Measurements from ENCODE around the gene NIN.
"Not testable (repeated sequence)": the region's sequence is repeated elsewhere in the genome, so short reads cannot be mapped to it uniquely, and the experiment has no call there.

Gene NIN

DNA sequence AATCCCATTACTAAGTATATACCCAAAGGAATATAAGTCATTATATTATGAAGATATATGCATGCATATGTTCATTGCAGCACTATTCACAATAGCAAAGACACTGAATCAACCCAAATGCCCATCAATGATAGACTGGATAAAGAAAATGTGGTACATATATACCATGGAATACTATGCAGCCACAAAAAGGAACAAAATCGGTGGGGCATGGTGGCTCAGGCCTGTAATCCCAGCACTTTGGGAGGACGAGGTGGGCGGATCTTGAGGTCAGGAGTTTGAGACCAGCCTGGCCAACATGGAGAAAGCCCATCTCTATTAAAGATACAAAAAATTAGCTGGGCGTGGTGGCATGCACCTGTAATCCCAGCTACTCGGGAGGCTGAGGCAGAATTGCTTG is 15.4 kb downstream of the NIN start:
- not testable (repeated sequence) for H3K27me3 Mint-ChIP-seq; H3K4me3 Mint-ChIP-seq; H3K9me3 Mint-ChIP-seq (ENCODE audit: low read depth)
- H3K36me3 Mint-ChIP-seq, result peaks cover 25% of the 10 kb centered on the region
- peak overlapping the region; percentile 91 for H3K27ac Mint-ChIP-seq
- peaks cover 71% of the 10 kb centered on the region for H3K4me1 Mint-ChIP-seq (ENCODE audit: low read depth)

DNA sequence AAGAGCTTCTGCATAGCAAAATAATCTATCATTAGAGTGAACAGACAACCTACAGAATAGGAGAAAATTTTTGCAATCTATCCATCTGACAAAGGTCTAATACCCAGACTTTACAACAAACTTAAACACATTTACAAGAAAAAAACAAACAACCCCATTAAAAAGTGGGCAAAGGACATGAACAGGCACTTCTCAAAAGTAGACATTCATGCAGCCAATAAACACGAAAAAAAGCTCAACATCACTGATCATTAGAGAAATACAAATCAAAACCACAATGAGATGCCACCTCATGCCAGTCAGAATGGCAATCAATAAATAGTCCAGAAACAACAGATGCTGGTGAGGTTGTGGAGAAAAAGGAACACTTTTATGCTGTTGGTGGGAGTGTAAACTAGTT is 15.9 kb downstream of the NIN start:
- Mint-ChIP-seq H3K27ac (peak overlapping the region; percentile 91), H3K36me3 (peaks cover 24% of the 10 kb centered on the region), H3K4me3 (peak overlapping the region; percentile 38), H3K4me1 (ENCODE audit: low read depth) (peaks cover 66% of the 10 kb centered on the region)
- not testable (repeated sequence) for H3K27me3 Mint-ChIP-seq; H3K9me3 Mint-ChIP-seq (ENCODE audit: low read depth)

DNA sequence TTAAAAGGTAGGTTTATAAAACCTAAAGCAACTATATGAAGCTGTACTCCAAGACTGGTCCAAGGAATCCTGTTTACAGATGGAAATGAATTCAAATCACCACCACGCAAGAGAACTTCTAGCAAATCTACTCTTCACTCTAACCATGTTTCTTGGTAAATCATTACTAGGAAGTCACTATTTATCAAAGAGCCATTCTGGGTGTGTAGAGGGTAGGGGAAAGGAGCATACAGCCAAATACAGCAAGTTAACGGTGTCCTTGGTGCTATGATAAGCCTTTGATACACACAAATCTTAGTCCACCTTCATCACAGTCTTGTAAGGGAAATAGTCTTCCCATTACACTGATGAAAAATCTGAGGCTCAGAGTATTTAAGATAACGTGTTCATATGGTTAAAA is 16.8 kb downstream of the NIN start:
- Mint-ChIP-seq H3K4me1 (ENCODE audit: low read depth) (peaks cover 63% of the 10 kb centered on the region), H3K27ac (peak overlapping the region; percentile 91), H3K27me3 (no peaks in the 10 kb centered on the region), H3K4me3 (peak overlapping the region; percentile 45), H3K9me3 (ENCODE audit: low read depth) (peaks cover under 1% of the 10 kb centered on the region), H3K36me3 (peaks cover 23% of the 10 kb centered on the region)

DNA sequence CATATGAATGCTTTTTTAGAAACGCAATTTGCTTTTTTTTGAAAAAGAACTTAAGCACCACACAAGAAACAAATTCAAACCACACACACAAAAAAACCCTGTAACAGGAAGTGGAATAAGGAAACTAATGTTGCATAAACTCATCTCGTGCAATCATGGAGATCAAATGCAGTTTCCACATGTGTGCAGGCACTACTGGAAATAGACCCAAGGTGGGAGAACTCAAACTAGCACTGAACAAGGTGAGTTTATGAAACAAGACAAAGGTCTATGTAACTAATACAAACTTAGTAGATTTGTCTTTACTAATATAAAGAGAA is 17.5 kb downstream of the NIN start:
- peak overlapping the region; percentile 94 for H3K27ac Mint-ChIP-seq
- H3K9me3 Mint-ChIP-seq (ENCODE audit: low read depth), result no peaks in the 10 kb centered on the region
- H3K4me3 Mint-ChIP-seq, result peak overlapping the region; percentile 84
- H3K4me1 Mint-ChIP-seq (ENCODE audit: low read depth), result peaks cover 61% of the 10 kb centered on the region
- H3K27me3 Mint-ChIP-seq, result no peaks in the 10 kb centered on the region
- peaks cover 20% of the 10 kb centered on the region for H3K36me3 Mint-ChIP-seq

DNA sequence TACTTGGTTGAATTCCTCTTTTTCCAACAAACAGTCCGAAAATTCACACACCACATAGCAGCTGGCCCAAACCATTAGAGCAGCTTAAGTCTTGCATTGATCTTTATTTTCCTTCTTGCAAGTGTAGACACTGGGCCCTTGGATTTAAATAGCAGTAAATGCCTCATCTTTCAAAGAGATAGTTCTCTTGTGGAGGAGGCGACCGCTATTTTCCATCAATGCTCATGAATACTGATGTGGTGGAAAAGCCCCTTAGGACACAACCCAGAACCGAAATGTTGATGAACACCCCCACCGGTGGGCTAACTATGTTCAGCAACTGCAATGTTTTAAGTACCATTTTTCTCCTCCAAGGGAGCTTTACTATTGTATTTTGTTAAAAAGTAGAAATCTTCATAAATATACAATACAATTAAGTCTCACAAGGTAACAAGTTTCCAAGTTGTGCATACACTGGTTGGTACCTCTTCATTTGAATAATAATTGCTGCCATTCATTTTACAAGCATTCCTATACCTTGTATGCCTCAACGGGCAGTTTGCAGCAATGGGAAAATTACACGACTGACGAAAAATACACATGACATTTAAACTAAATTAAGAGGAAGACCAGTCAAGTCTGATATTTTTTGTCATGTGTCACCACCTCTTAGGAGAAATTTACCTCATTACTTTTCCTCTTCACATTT is 18.0 kb downstream of the NIN start:
- Mint-ChIP-seq H3K36me3 (peaks cover 17% of the 10 kb centered on the region), H3K4me1 (ENCODE audit: low read depth) (peaks cover 58% of the 10 kb centered on the region), H3K9me3 (ENCODE audit: low read depth) (no peaks in the 10 kb centered on the region)

DNA sequence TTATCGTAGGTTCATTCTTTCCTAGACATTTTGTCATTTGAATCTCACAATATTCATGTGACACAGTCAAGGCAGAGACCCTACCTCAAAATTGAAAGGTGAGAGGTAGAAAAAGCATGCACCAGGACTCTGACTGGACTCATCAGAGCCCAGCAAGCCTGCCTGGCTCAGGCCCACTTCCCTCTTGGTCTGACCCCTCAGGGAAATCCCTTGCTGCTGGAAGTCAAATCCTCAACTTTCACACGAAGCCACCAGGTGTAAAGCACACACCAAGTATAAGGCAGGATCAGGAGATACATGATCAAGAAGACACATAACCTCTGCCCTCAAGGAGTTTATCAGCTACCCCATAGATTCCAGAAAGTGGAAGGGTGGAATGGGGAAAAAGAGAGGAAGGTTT is 18.8 kb downstream of the NIN start:
- Mint-ChIP-seq H3K27me3 (no peaks in the 10 kb centered on the region), H3K27ac (peak overlapping the region; percentile 94), H3K36me3 (peaks cover 17% of the 10 kb centered on the region), H3K4me3 (peak overlapping the region; percentile 84), H3K9me3 (ENCODE audit: low read depth) (no peaks in the 10 kb centered on the region), H3K4me1 (ENCODE audit: low read depth) (peaks cover 66% of the 10 kb centered on the region)

More for the DNA sequence above, 18.0 kb downstream of the NIN start:
- peak overlapping the region; percentile 84 for H3K4me3 Mint-ChIP-seq
- H3K27ac Mint-ChIP-seq, result peak overlapping the region; percentile 94
- H3K27me3 Mint-ChIP-seq, result no peaks in the 10 kb centered on the region

DNA sequence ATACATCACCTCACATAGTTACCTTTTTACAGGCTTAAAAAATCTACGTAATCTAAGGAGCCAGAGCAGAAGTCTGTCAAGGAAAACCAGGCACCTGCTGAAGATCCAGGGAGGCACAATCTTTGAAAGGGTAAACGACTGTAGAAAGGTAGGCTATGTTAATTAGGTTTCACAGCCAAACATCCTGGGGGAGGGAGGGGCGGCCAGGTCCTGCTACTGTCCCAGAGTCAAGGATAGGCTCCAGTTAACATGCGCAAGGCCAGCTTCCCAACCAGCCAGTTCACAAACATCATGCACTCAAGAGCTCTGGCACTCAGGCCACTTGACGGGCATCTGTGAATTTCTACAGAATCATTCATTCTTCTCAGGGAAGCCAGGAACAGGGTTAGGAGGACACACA is 22.9 kb downstream of the NIN start:
- H3K9me3 Mint-ChIP-seq (ENCODE audit: low read depth), result no peaks in the 10 kb centered on the region

DNA sequence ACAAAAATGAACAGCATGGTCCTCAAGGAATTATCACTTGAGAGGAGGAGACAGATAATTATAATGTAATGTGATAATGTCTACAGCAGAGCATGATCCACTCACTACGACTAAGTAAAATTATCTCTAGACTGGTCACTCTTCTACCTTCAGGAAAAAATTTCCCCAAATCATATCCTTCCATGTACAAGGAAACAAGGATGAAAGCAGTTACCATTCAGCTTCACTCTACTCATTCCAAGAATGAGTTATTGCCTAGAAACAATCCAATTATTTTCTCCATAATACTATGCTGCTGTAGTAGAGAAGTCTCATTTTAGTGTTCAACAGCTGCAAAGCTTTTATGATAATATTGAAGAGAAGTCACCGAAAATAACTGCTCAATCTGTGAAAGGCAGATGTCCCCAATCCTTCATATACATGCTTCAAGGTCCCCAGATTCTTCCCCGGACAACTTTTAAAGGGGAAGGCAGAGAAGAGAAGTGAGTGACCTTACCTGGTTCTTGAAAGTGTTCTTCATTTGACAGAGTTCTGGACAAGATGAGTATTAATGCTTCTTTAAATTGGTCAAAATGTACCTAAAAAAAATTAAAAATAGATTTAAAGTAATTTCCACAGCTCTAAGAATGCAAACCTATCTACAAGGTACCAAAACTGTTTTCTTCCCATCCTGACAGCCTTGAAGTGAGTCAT is 24.6 kb downstream of the NIN start:
- H3K27ac Mint-ChIP-seq, result no peak overlapping the region
- H3K9me3 Mint-ChIP-seq (ENCODE audit: low read depth), result no peaks in the 10 kb centered on the region
- H3K36me3 Mint-ChIP-seq, result peaks cover 17% of the 10 kb centered on the region
- H3K27me3 Mint-ChIP-seq, result no peaks in the 10 kb centered on the region
- H3K4me1 Mint-ChIP-seq (ENCODE audit: low read depth), result peaks cover 54% of the 10 kb centered on the region
- H3K4me3 Mint-ChIP-seq, result no peak overlapping the region

More for the DNA sequence above, 22.9 kb downstream of the NIN start:
- Mint-ChIP-seq H3K36me3 (peaks cover 17% of the 10 kb centered on the region), H3K4me3 (no peak overlapping the region), H3K4me1 (ENCODE audit: low read depth) (peaks cover 60% of the 10 kb centered on the region), H3K27ac (peak overlapping the region; percentile 64), H3K27me3 (no peaks in the 10 kb centered on the region)

DNA sequence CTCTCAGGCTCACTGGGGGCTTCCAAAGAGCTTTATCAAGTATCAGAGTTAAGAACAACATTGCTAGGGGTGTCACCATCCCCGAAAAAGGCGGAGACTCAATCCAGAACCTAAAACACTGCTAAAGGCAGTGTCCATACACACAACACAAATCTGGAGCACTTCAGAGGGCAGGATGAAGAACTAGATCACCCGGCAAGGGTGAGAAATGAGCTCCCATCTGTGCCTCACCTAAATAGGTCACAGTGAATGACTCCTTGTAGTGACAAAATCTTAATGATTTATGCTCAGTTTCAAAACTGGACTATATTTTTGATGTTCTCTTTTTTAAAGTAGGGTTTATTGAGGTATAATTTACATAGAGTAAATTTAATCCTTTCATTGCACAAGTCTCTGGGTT is 25.6 kb downstream of the NIN start:
- Mint-ChIP-seq H3K36me3 (peaks cover 17% of the 10 kb centered on the region), H3K27me3 (no peaks in the 10 kb centered on the region), H3K4me1 (ENCODE audit: low read depth) (peaks cover 53% of the 10 kb centered on the region), H3K27ac (no peak overlapping the region), H3K4me3 (no peak overlapping the region), H3K9me3 (ENCODE audit: low read depth) (no peaks in the 10 kb centered on the region)

DNA sequence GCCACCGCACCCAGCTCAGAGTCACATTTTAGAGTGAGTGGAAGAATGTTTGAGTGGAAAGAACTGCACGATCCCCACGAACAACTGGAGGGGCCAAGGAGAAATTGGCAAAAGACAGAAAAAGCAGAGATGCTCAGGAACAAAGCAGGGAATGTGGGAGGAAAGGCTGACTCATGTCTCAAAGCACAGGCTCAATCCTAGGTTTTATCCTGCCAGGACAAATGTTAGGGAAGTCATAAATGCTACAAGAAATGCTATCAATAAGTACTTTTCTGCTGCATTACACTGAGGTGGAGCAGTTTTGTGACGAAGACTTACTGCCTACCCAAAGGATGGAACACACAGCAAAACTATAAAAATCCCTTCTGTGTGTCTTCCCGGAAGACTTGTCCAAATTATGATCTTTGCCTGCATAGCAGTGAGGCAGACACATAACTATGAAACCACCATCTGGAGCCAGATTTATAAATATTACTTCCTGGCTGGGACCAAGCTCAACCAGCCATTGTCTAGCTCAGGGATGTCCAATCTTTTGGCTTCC is 26.7 kb downstream of the NIN start:
- Mint-ChIP-seq H3K4me1 (ENCODE audit: low read depth) (peaks cover 51% of the 10 kb centered on the region), H3K36me3 (peaks cover 13% of the 10 kb centered on the region), H3K9me3 (ENCODE audit: low read depth) (no peaks in the 10 kb centered on the region), H3K27ac (peak overlapping the region; percentile 28), H3K27me3 (no peaks in the 10 kb centered on the region), H3K4me3 (no peak overlapping the region)

DNA sequence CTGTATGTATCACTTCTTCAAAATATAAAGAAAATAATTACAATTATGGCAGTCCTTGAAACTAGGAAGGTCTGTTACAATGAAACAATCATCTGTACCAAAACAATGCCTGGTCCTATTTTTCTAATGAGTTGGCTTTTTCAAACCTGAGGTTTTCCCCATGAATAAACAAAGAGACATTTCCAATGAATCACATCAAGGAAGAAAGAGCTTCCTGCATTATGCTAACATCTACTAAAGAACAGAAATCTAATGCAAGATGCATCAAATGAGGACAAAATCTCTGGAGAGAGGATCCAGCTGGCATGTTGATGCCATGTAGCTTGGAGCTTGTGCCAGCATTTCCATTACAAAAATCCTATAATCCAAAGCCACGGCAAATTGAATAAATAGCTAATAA is 29.3 kb downstream of the NIN start:
- Mint-ChIP-seq H3K4me1 (ENCODE audit: low read depth) (peaks cover 47% of the 10 kb centered on the region), H3K4me3 (no peak overlapping the region), H3K36me3 (peaks cover 16% of the 10 kb centered on the region), H3K27me3 (no peaks in the 10 kb centered on the region), H3K27ac (peak overlapping the region; percentile 47), H3K9me3 (ENCODE audit: low read depth) (no peaks in the 10 kb centered on the region)

DNA sequence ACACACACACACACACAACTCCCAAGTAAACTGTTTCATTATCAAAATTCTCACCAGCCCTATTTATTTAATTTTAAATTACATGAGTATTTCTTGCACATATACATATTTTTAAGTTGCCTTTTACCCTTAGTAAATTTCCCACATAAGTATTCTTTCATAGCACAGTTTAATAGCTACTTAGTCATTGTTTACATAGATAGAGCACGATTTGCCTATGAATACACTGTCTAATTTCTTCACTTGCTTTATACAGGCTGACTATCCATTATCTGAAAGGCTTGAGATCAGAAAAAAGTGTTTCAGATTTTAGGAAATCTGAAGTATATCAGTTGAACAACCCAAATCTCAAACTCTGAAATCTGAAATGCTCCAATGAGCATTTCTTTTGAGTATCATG is 30.9 kb downstream of the NIN start:
- Mint-ChIP-seq H3K27ac (no peak overlapping the region), H3K4me1 (ENCODE audit: low read depth) (peaks cover 51% of the 10 kb centered on the region), H3K36me3 (peaks cover 7% of the 10 kb centered on the region), H3K9me3 (ENCODE audit: low read depth) (no peaks in the 10 kb centered on the region), H3K4me3 (no peak overlapping the region), H3K27me3 (no peaks in the 10 kb centered on the region)

DNA sequence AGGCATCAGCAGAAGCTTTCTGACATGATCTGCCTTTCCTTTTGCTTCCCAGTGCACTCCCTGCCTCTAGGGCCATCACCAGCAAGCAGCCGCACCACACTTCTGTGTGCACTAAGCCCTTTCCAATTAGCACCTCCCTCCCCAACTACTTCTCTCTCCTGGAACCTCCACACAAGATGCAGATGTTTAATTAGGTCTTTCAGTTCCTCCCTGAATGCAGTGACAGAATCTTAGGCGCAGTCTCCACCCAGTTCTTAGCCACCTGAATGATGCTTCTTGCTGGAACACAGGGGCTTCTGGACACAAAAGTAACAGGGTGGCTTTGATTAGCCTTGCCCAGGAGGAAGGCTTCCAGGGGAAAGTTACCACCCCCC is 32.9 kb downstream of the NIN start:
- peaks cover 54% of the 10 kb centered on the region for H3K4me1 Mint-ChIP-seq (ENCODE audit: low read depth)

DNA sequence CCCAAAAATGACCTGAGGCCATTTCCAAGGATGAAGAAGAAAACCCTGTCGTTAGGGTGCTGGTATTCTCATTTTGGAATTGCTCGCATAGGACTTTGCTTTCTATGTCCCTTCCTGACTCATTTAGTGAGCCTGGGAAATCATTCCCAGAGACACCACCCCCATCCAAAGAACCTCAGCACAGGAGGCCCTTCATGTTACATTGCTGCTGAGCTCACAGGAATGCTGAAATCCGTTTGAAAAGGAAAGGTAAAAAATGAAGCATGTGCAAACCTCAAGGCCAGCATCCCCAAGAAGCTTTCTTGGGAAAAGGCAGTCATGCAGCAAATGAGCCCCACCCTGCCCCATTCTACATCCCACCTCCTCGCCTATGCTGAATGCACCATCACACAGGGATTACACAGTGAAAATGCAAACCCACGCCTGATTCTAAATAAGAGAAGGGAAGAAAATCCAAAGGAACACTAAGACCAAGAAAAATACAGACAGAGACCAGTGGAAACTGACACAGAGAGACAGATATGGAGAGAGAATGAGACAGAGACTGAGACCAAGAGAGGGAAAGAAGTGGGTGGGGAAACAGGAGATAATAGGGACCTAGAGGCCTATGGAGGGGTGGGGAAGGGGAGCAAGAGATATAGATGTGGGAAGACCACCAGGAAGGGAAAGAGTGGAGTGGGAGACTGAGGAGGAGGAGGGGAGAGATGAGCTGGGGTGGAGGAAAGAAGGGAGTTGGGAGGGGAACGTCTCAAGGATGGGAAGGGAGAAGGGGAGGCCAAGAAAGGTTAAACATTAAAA is 33.5 kb downstream of the NIN start:
- H3K4me1 Mint-ChIP-seq (ENCODE audit: low read depth), result peaks cover 59% of the 10 kb centered on the region
- H3K4me3 Mint-ChIP-seq, result no peak overlapping the region
- H3K27me3 Mint-ChIP-seq, result no peaks in the 10 kb centered on the region
- no peaks in the 10 kb centered on the region for H3K9me3 Mint-ChIP-seq (ENCODE audit: low read depth)
- peaks cover 2% of the 10 kb centered on the region for H3K36me3 Mint-ChIP-seq
- H3K27ac Mint-ChIP-seq, result no peak overlapping the region

More for the DNA sequence above, 32.9 kb downstream of the NIN start:
- H3K27ac Mint-ChIP-seq, result no peak overlapping the region
- no peaks in the 10 kb centered on the region for H3K27me3 Mint-ChIP-seq
- no peaks in the 10 kb centered on the region for H3K9me3 Mint-ChIP-seq (ENCODE audit: low read depth)
- no peak overlapping the region for H3K4me3 Mint-ChIP-seq
- H3K36me3 Mint-ChIP-seq, result peaks cover 2% of the 10 kb centered on the region

DNA sequence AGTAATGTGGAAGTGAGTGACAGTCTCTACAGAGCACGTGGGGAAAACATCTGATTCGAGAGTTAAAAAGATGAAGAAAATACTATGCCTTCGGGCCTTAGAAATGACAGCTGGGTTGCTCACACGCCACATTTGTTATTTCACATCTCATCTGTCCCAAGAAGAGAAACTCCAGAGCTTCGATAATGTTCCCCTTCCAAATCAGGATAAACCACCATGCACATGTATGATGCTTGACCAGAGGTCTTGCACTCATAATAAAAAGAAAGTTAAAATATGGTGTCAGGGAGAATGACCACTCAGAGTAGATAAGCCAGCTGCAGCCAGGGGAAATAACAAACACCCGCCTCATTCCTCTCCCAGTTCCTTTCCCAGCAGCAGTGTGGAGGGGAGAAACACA is 34.6 kb downstream of the NIN start:
- Mint-ChIP-seq H3K36me3 (peaks cover 2% of the 10 kb centered on the region), H3K9me3 (ENCODE audit: low read depth) (no peaks in the 10 kb centered on the region), H3K4me3 (no peak overlapping the region), H3K27ac (peak overlapping the region; percentile 35), H3K4me1 (ENCODE audit: low read depth) (peaks cover 64% of the 10 kb centered on the region), H3K27me3 (no peaks in the 10 kb centered on the region)
